Rectal smooth muscle tissue (tissue), 1 donor: Measurements from ENCODE around the gene FRMPD3.

Experiments used
- H3K27ac ChIP-seq: one replicate; pipeline ENCODE4 v1.7.0; 2013; ENCODE audit warnings: low read depth, low read length, inconsistent platforms
- H3K27me3 ChIP-seq: one replicate; pipeline ENCODE4 v1.7.0; 2013; ENCODE audit warnings: low read length; ENCODE audit not compliant: control insufficient read depth, insufficient read depth
- H3K36me3 ChIP-seq: one replicate; pipeline ENCODE4 v1.7.0; 2013; ENCODE audit warnings: low read length; ENCODE audit not compliant: control insufficient read depth, insufficient read depth
- H3K4me1 ChIP-seq: one replicate; pipeline ENCODE4 v1.7.0; 2013; ENCODE audit warnings: low read length; ENCODE audit not compliant: control insufficient read depth, insufficient read depth
- H3K4me3 ChIP-seq: one replicate; pipeline ENCODE4 v1.7.0; 2013; ENCODE audit warnings: low read length
- H3K9ac ChIP-seq: one replicate; pipeline ENCODE4 v1.7.0; 2013; ENCODE audit warnings: low read length

The FRMPD3 gene

GRCh38 chrX:107485013-107485412 is 35.6 kb downstream of the FRMPD3 start:
- no peak overlapping the region for H3K27ac ChIP-seq
- H3K36me3 ChIP-seq, result no peaks in the 10 kb centered on the region
- no peaks in the 10 kb centered on the region for H3K27me3 ChIP-seq
- H3K4me1 ChIP-seq, result no peaks in the 10 kb centered on the region
- no peak overlapping the region for H3K9ac ChIP-seq
- H3K4me3 ChIP-seq, result no peak overlapping the region

- no peaks in the 10 kb centered on the region for H3K4me1 ChIP-seq
- no peaks in the 10 kb centered on the region for H3K36me3 ChIP-seq
- H3K27me3 ChIP-seq, result no peaks in the 10 kb centered on the region
- H3K4me3 ChIP-seq, result no peak overlapping the region
- no peak overlapping the region for H3K27ac ChIP-seq
- no peak overlapping the region for H3K9ac ChIP-seq
These were observed 43.7 kb downstream of the FRMPD3 start for GRCh38 chrX:107493141-107493540.

- Histone ChIP-seq H3K27ac (no peak overlapping the region), H3K9ac (no peak overlapping the region), H3K27me3 (no peaks in the 10 kb centered on the region), H3K36me3 (no peaks in the 10 kb centered on the region), H3K4me1 (no peaks in the 10 kb centered on the region), H3K4me3 (no peak overlapping the region)
These were observed 47.3 kb downstream of the FRMPD3 start for GRCh38 chrX:107496786-107497185.
